Suprapubic skin (tissue), 4 donors: ENCODE results near the gene FEN1. TPM values are rescaled to one million over a fixed set of nuclear protein-coding genes. Genes with fewer than 3 reads are reported as not detected.

Source experiments
- DNase-seq, 2 donors: peaks; one replicate each; pipeline ENCODE4 v3.0.0-alpha.2; 2019; ENCODE audit warnings: low spot score in 2 of 2
- H3K27ac ChIP-seq: fragments of 200-600 bp; sonication (generic); one replicate; pipeline ENCODE4 v1.5.1; 2019
- H3K27me3 ChIP-seq: fragments of 200-600 bp; sonication (generic); one replicate; pipeline ENCODE4 v1.5.1; 2019
- H3K36me3 ChIP-seq: fragments of 200-600 bp; sonication (generic); one replicate; pipeline ENCODE4 v1.5.1; 2019
- H3K4me1 ChIP-seq: fragments of 200-600 bp; sonication (generic); one replicate; pipeline ENCODE4 v1.5.1; 2019
- H3K4me3 ChIP-seq: fragments of 200-600 bp; sonication (generic); one replicate; pipeline ENCODE4 v1.5.1; 2019; ENCODE audit warnings: mild to moderate bottlenecking
- H3K9me3 ChIP-seq: fragments of 200-600 bp; sonication (generic); one replicate; pipeline ENCODE4 v1.5.1; 2019
- EP300 ChIP-seq: sonication (generic); formaldehyde crosslinking; IDR thresholded peaks from one replicate; pipeline ENCODE4 v1.6.1; 2017; ENCODE audit warnings: antibody characterized with exemption
- POLR2A ChIP-seq, 2 donors: fragments of 450-650 bp; IDR thresholded peaks; one replicate each; pipeline ENCODE4 v1.6.1; 2017; ENCODE audit warnings: antibody characterized with exemption in 2 of 2, mild to moderate bottlenecking in 2 of 2, moderate library complexity in 2 of 2
- POLR2AphosphoS5 ChIP-seq, 3 donors: sonication (generic); formaldehyde crosslinking; IDR thresholded peaks; one replicate each; pipeline ENCODE4 v1.6.1; 2017; ENCODE audit warnings: antibody characterized with exemption in 3 of 3
- WGBS: methylation state at CpG from one replicate; pipeline ENCODE4 v1.1.5; 2018; 5-methylcytosine and 5-hydroxymethylcytosine counted together
- total RNA-seq, 4 donors: library from RNA; depleted of rRNA; stranded (reverse); fragments of >200 nt; gene quantifications; one replicate each; pipeline ENCODE4 v1.1.0, GENCODE V29; 2016
- TF ChIP-seq, protein P1 (sequence below), 2 donors: fragments of 200-600 bp in 1 of 2; fragments of 450-650 bp in 1 of 2; sonication (generic) in 1 of 2; IDR thresholded peaks; one replicate each; pipeline ENCODE4 v1.5.1; 2016 to 2019; ENCODE audit warnings: antibody characterized with exemption in 2 of 2, mild to moderate bottlenecking in 1 of 2, moderate library complexity in 1 of 2

The FEN1 gene
- total RNA-seq, 4 donors from 2014 or later = 6.9 to 14.0 (median 9.2) TPM

DNA sequence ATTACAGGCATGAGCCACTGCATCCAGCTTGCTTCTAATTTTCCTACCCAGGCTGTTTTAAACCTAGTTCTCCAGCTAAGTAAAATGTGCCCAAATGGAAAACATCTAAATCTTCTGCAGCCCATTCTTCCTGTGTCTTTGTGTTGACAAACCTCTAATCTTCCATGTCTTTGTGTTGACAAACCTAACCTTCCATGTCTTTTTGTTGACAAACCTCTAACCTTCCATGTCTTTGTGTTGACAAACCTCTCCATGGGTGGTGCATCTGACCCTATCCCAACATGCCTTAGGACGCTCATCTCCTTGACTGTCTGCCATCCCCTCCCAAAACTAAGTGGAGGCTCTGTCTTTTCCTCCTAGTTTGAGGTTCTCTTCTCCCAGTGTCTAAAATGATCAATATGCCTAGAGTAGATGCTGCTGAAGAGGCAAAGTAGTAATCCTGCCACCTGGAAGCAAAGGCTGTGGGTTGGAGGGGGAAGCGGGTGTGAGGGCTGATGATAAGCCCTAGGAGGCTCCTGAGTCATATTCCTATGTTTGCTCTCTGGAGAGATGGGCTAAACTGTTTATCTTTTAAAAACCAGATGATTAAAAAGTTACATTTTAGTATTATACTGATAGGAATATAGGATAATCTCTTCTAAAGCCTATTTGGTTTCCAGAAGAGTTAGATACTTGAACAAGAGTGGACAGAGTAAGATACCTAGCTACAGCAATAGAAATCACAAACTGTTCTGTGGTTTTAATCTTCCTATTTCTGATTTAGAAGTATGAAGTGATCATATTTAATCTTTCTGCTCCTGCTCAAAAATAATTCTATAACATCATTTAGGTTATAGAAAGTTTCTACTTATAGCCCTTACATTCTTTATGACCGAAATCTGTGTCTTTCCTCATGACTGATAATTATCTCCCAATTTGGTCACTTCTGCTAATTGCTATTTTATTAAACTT, 7.9 kb downstream of the FEN1 start:
- Histone ChIP-seq H3K36me3 (peaks cover 24% of the 10 kb centered on the region), H3K27ac (no peak overlapping the region), H3K27me3 (no peaks in the 10 kb centered on the region), H3K4me1 (peaks cover 5% of the 10 kb centered on the region), H3K9me3 (no peaks in the 10 kb centered on the region), H3K4me3 (no peak overlapping the region)
- no peak for DNase-seq
- WGBS = 89% methylated on average over 3 of the region's 3 CpGs
- no peak for TF ChIP-seq POLR2A (IDR thresholded peaks at IDR 0.05)

GRCh38 chr11:61802605-61803004, 9.9 kb downstream of the FEN1 start:
- no peak for DNase-seq
- H3K9me3 ChIP-seq = no peaks in the 10 kb centered on the region
- H3K4me1 ChIP-seq = peaks cover 1% of the 10 kb centered on the region
- TF ChIP-seq POLR2A (IDR thresholded peaks at IDR 0.05) (no peak), EP300 (no peak), POLR2AphosphoS5 (IDR thresholded peaks at IDR 0.05) (no peak)
- TF ChIP-seq, protein P1, sequence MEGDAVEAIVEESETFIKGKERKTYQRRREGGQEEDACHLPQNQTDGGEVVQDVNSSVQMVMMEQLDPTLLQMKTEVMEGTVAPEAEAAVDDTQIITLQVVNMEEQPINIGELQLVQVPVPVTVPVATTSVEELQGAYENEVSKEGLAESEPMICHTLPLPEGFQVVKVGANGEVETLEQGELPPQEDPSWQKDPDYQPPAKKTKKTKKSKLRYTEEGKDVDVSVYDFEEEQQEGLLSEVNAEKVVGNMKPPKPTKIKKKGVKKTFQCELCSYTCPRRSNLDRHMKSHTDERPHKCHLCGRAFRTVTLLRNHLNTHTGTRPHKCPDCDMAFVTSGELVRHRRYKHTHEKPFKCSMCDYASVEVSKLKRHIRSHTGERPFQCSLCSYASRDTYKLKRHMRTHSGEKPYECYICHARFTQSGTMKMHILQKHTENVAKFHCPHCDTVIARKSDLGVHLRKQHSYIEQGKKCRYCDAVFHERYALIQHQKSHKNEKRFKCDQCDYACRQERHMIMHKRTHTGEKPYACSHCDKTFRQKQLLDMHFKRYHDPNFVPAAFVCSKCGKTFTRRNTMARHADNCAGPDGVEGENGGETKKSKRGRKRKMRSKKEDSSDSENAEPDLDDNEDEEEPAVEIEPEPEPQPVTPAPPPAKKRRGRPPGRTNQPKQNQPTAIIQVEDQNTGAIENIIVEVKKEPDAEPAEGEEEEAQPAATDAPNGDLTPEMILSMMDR (IDR thresholded peaks at IDR 0.05) = no peak
- H3K27me3 ChIP-seq = no peaks in the 10 kb centered on the region
- H3K4me3 ChIP-seq = no peak overlapping the region
- no peak overlapping the region for H3K27ac ChIP-seq
- H3K36me3 ChIP-seq = peaks cover 17% of the 10 kb centered on the region
- WGBS = 90% methylated on average over 6 of the region's 6 CpGs

GRCh38 chr11:61803889-61804647, 11.4 kb downstream of the FEN1 start:
- H3K27ac ChIP-seq = no peak overlapping the region
- WGBS = 84% methylated on average over 3 of the region's 3 CpGs
- H3K27me3 ChIP-seq = no peaks in the 10 kb centered on the region
- DNase-seq = no peak
- H3K4me1 ChIP-seq = no peaks in the 10 kb centered on the region
- peaks cover 17% of the 10 kb centered on the region for H3K36me3 ChIP-seq
- TF ChIP-seq POLR2A (IDR thresholded peaks at IDR 0.05) (no peak), EP300 (no peak), POLR2AphosphoS5 (IDR thresholded peaks at IDR 0.05) (no peak)
- TF ChIP-seq, protein P1 (IDR thresholded peaks at IDR 0.05) = no peak
- no peak overlapping the region for H3K4me3 ChIP-seq
- H3K9me3 ChIP-seq = no peaks in the 10 kb centered on the region

- H3K36me3 ChIP-seq = peaks cover 19% of the 10 kb centered on the region
- no peaks in the 10 kb centered on the region for H3K9me3 ChIP-seq
- H3K4me1 ChIP-seq = no peaks in the 10 kb centered on the region
- H3K27me3 ChIP-seq = no peaks in the 10 kb centered on the region
- no peak overlapping the region for H3K4me3 ChIP-seq
- no peak for TF ChIP-seq EP300
- no peak overlapping the region for H3K27ac ChIP-seq
- WGBS = 86% methylated on average over 1 of the region's 1 CpG
- DNase-seq = no peak
Observed at GRCh38 chr11:61805146-61805545, 12.4 kb downstream of the FEN1 start.

DNA sequence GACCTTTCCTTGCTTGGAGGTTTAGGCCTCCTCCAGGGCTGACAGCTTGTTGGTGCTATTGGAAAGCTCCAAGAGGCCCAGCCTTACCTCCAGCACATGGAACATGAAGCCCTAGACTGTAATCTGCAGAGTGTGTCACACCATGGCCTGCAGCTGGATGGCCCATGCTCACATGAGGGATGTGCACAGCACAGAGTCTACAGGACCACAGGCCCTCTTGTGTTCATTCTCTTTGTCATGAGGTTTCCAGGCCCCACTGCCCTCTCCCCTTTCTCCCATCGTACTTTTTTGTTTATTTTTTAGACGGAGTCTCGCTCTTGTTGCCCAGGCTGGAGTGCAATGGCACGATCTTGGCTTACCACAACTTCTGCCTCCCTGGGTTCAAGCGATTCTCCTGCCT, 14.1 kb downstream of the FEN1 start:
- no peaks in the 10 kb centered on the region for H3K9me3 ChIP-seq
- TF ChIP-seq POLR2AphosphoS5 (IDR thresholded peaks at IDR 0.05) = no peak
- no peak for TF ChIP-seq EP300
- TF ChIP-seq POLR2A (IDR thresholded peaks at IDR 0.05) = no peak
- TF ChIP-seq, protein P1 (IDR thresholded peaks at IDR 0.05) = no peak
- no peaks in the 10 kb centered on the region for H3K27me3 ChIP-seq
- no peaks in the 10 kb centered on the region for H3K4me1 ChIP-seq
- H3K36me3 ChIP-seq = peaks cover 23% of the 10 kb centered on the region
- H3K4me3 ChIP-seq = no peak overlapping the region
- H3K27ac ChIP-seq = no peak overlapping the region
- WGBS = 96% methylated on average over 5 of the region's 5 CpGs
- no peak for DNase-seq

- 93% methylated on average over 8 of the region's 8 CpGs for WGBS
- no peak overlapping the region for H3K4me3 ChIP-seq
- peaks cover 7% of the 10 kb centered on the region for H3K36me3 ChIP-seq
Observed at GRCh38 chr11:61810671-61811175, 18.0 kb downstream of the FEN1 start.

More at GRCh38 chr11:61810671-61811175, 18.0 kb downstream of the FEN1 start:
- no peak for DNase-seq
- Histone ChIP-seq H3K4me1 (peaks cover 13% of the 10 kb centered on the region), H3K9me3 (no peaks in the 10 kb centered on the region), H3K27ac (no peak overlapping the region), H3K27me3 (peaks cover 5% of the 10 kb centered on the region)
- TF ChIP-seq, protein P1 (IDR thresholded peaks at IDR 0.05) = no peak
- no peak for TF ChIP-seq EP300
- no peak for TF ChIP-seq POLR2A (IDR thresholded peaks at IDR 0.05)
- TF ChIP-seq POLR2AphosphoS5 (IDR thresholded peaks at IDR 0.05) = no peak
